ENCODE measurements around the gene MTHFD1L. TPM values are rescaled to one million over a fixed set of nuclear protein-coding genes. Genes with fewer than 3 reads are reported as not detected.
"Not testable (repeated sequence)": the region's sequence is repeated elsewhere in the genome, so short reads cannot be mapped to it uniquely, and the experiment has no call there.

Gene MTHFD1L
- polyA plus RNA-seq, 4 donors = 12.1 to 20.4 (median 16.4) TPM

- no peak for DNase-seq (ENCODE audit: low read depth in 4 of 4, low spot score in 3 of 4)
These were observed 195.4 kb downstream of the MTHFD1L start for GRCh38 chr6:151060766-151061531.

- DNase-seq (ENCODE audit: low read depth in 4 of 4, low spot score in 3 of 4) = no peak
These were observed 197.8 kb downstream of the MTHFD1L start for GRCh38 chr6:151063352-151063751.

DNA sequence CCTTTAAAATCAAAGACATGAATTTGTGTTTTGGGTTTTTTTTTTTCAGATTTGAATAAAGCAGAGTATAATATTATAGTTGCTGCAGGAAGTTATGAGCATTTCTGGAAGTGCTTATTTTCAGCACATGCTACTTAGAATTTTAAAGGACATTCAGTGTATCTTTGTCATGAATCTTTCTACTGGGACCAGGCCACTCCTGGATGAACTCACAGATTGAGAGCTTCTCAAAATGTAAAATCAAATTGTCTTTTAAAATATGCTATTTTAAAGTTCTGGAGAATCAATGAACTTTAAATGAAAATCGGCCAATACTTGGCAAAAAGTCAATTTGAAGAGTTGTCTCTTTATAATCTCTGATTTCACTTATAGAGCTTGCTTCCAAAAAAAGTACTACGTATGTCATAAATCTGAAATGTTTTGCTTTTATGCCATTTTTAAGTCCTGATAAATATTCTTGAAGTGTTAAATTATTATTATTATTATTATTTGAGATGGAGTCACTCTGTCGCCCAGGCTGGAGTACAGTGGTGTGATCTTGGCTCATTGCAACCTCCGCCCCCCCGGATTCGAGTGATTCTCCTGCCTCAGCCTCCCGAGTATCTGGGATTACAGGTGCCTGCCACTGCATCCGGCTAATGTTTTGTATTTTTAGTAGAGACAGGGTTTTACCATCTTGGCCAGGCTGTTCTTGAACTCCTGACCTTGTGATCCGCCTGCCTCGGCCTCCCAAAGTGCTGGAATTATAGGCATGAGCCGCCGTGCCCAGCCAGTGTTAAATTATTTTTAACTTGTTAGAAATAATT is 198.5 kb downstream of the MTHFD1L start:
- no peak for DNase-seq (ENCODE audit: low read depth in 4 of 4, low spot score in 3 of 4)

GRCh38 chr6:151065027-151065815 is 199.7 kb downstream of the MTHFD1L start:
- no peak for DNase-seq (ENCODE audit: low read depth in 4 of 4, low spot score in 3 of 4)

DNA sequence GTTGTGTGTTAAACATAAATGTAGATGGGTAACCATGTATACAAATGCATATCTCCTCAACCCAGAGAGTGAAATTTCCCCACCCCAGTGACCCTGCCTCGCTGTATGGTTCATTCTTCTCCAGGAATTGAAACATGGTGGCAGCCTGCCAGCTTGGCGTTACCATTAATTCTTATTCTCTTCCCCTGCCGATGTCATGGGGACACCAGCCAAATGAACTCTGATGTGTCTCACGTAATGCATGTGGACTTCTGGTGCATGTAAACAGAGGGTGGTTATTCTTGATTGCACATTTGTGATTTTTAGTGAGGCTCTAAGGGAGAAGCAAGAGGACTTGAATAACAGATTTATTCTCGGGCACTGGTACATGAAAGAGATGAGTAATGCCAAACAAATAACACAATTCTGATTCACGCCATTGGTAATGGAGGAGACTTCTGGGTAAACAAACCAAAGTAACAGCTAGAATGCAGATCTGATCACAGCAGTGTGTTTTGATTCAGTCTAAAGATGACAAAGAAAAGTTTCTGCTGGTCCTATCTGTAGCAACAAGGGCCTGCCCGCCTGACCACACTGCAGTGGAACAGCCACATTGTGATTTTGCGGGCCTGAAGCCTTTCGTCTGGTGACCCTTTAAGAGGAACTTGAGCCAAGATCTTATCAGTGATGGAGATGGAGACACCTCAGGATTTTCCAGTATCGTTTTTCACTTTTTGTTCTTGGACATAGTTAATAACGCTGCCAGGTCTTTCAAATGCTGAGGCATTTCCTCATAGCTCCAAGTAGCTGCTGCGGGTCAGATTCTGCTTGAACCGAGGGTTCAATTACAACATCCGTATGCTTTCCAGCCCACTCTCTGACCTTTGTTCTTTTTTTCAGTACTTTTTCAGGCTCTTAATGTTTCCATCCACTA is 202.4 kb downstream of the MTHFD1L start:
- no peak for DNase-seq (ENCODE audit: low read depth in 4 of 4, low spot score in 3 of 4)

DNA sequence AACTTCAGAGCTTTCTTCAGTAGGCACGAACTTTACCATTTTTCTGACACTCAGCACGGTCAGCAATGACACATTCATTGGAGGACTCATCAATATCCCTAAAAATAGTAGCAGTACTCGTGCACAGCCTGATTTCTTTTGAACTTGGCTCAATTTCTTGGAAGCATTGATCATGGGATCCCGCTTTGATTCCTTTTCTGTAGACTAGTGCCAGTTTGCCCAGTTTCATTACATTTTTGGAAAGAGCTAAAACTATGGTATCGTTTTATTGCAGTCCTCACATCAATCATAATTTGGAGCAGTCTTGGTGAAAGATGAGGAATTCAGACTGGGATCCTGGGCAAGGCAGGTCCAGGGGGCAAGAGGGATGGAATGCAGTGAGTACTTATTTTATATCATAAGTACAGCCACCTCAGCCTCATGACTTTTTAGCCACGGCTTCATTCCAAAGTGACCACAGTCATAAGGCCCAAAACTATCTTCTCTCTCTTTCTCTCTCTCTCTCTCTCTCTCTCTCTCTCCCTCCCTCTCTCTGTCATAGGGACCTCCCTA is 203.3 kb downstream of the MTHFD1L start:
- DNase-seq (ENCODE audit: low read depth in 4 of 4, low spot score in 3 of 4) = no peak

- no peak for DNase-seq (ENCODE audit: low read depth in 4 of 4, low spot score in 3 of 4)
These were observed 204.1 kb downstream of the MTHFD1L start for GRCh38 chr6:151069641-151070040.

DNA sequence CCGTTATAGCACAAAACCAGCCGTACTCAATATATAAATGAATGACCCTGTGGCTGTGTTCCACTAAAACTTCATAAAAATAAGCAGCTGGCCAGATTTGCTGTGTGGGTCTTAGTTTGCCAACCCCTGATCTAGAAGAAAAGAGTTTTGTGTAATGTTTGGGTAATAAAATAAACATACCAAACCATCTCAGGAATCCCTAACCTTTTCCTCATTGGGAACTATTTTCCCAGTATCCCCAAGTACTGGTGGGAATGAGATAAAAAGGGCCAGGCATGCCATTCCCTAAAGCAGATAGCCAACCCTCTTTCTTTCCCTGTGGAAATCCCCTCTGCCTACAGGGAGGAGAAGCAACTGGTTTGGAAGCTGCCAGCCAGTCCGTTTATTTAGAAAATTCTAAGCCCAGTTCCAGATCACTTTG is 205.1 kb downstream of the MTHFD1L start:
- no peak for DNase-seq (ENCODE audit: low read depth in 4 of 4, low spot score in 3 of 4)

DNA sequence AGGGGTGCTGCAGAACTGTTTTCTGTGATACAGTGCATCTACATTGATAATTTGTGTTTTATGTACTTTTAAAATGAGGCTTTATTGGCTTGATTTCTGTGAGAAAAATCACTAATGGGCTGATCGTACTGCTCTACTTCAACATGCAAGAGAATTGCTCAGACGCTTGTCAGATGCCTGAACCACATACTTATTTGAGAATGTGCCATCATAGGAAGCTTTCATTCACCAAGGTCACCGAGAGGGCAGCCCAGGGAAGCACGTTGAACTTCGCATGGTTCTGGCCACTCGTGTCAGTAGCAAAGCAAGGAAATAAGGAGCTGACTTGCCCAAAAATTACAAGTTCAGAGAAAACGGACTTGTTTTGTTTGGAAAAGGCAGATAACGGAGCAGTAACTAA is 205.8 kb downstream of the MTHFD1L start:
- no peak for DNase-seq (ENCODE audit: low read depth in 4 of 4, low spot score in 3 of 4)

GRCh38 chr6:151073146-151073545 is 207.6 kb downstream of the MTHFD1L start:
- DNase-seq (ENCODE audit: low read depth in 4 of 4, low spot score in 3 of 4) = no peak

DNA sequence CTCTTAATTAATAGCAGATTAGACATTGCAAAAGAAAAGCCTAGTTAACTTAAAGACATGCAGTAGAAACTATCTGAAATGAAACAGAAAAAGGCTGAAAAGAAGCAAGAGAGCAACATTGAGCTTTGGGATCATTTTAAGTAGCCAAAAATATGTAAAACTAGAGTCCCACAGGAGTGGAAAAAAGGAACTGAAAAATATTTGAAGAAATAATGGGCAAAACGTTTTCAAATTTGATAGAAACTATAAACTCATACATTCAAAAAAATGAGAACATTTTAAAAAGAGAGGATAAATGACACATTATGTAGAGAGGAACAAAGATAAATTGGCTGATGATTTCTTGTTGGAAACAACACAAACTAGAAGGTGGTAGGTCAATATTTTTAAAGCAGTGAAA is 208.2 kb downstream of the MTHFD1L start:
- DNase-seq (ENCODE audit: low read depth in 4 of 4, low spot score in 3 of 4) = no peak

DNA sequence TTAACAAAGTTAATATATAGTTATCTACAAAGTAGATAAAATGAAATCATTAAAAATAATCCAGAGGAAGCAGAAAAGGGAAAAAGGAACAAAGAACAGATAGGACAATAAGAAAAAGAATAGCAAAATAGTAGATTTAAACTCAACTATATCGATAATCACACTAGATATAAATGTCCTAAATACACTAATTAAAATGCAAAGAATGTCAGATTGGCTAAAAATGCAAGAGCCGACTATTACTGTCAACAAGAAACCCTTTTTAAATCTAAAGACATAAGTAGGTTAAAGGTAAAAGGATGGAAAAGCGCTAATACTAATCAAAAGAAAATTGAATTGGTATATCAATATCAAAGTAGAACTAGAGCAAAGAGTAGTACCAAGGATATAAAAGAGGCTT is 209.5 kb downstream of the MTHFD1L start:
- no peak for DNase-seq (ENCODE audit: low read depth in 4 of 4, low spot score in 3 of 4)

GRCh38 chr6:151075527-151075926 is 210.0 kb downstream of the MTHFD1L start:
- no peak for DNase-seq (ENCODE audit: low read depth in 4 of 4, low spot score in 3 of 4)

- DNase-seq (ENCODE audit: low read depth in 4 of 4, low spot score in 3 of 4) = no peak
These were observed 210.5 kb downstream of the MTHFD1L start for GRCh38 chr6:151075930-151076555.

GRCh38 chr6:151078655-151079054 is 213.2 kb downstream of the MTHFD1L start:
- no peak for DNase-seq (ENCODE audit: low read depth in 4 of 4, low spot score in 3 of 4)

GRCh38 chr6:151081656-151082055 is 216.2 kb downstream of the MTHFD1L start:
- no peak for DNase-seq (ENCODE audit: low read depth in 4 of 4, low spot score in 3 of 4)

- no peak for DNase-seq (ENCODE audit: low read depth in 4 of 4, low spot score in 3 of 4)
These were observed 216.6 kb downstream of the MTHFD1L start for GRCh38 chr6:151082079-151082478.

DNA sequence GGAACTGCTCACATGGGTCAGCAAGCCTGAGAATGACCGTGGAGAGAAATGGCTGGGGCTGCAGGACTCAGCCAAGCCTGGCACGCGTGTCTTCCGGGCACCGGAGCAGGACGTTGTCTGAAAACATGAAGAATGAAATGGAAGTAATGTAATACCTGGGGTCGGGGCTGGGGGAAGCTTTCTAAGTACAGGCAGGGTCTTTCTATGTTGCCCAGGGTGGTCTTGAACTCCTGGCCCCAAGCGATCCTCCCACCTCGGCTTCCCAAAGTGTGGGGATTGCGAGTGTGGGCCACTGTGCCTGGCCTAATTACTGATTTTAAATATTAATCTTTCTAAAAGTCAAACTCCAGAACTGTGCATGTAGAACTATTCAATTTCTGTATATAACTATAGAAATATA is 218.8 kb downstream of the MTHFD1L start:
- no peak for DNase-seq (ENCODE audit: low read depth in 4 of 4, low spot score in 3 of 4)

- DNase-seq (ENCODE audit: low read depth in 4 of 4, low spot score in 3 of 4) = not testable (repeated sequence)
These were observed 221.6 kb downstream of the MTHFD1L start for GRCh38 chr6:151087055-151087454.

Data from left renal pelvis (tissue), 4 donors.